HG02759 (cell line): ENCODE data around the gene ATXN10.

ENCODE experiments used
- ATAC-seq: cut with Tn5 transposase; IDR thresholded peaks from one replicate; pipeline ENCODE4 v1.9.1; 2021; ENCODE audit warnings: mild to moderate bottlenecking, moderate library complexity; ENCODE audit not compliant: unreplicated experiment

ATXN10 gene

DNA sequence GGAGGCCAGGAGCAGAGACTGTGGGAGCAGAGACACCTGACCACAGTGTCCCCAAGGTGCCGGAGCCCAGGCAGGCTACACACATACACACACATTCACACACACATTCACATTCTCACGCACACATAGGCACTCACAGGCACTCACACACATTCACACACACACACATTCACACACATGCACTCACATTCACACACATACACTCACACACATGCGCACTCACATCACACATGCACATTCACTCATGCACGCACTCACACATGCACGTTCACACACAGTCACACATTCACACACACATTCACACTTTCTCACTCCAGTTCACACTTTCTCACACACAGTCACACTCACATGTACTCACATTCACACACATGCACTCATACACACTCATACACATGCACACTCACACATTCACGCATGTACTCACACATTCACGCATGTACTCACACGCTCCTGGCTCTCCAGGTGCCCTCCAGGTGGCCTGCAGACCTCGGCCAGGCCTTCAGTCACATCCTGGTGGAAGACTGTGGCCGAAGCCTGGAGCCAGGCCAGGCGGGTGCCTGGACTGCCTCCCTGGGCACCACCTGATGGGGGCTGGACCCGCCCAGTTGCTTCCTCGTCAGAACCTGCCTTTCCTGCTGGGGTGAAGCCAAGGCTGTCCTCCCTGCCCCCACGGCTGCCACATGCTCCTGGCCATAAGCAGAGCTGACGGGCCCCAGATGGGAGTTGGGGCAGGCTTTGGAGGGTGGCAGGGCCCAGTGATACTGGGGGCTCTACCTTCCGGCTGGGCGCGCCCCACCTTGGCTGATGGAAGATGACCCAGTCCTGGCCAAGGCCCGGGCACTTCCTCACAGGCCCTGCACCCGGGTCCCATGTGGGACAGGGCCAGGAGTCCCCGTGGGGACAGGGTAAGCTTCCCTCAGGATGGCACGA lies 215.8 kb downstream of the ATXN10 start:
- ATAC-seq = no peak

DNA sequence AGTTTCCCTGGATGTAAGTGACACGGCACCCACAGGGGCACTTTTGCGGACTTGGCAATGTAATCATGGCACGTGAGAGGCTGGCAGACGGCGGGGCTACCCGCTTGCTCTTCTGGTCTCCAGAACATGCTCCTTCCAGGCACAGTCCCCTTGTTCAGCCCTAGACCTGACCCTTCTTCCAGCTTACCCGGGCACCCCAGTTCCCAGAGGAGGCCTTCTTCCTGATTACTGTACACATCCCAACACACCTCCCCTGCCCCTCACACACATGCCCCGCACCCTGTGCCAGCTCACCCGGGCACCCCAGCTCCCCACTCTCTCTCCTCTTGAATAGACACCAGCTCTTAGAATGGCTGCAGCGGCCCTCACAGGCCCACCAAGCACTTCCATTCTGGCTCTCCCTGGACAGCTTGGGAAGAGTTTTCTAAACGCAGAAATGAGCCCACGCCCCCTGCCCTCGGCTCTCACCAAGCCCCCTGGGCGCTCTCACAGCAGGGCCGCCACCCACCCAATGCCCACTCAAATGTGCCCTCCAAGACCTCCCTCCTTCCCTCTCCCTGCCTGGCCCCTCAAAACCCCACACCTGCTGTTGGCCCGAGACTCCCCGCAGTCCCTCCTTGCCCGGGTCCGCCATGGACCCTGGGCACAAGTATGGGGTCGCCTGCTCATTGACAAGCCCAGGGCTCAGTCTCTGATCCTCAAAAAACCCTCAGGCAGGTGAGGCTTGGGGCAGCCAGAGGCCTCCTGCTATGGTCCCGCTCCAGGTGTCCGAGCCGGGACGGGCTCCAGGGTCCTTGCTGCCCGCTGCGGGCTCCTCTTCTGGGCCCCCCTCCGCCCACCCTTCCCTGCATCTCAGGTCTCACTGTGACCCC lies 216.8 kb downstream of the ATXN10 start:
- no peak for ATAC-seq

DNA sequence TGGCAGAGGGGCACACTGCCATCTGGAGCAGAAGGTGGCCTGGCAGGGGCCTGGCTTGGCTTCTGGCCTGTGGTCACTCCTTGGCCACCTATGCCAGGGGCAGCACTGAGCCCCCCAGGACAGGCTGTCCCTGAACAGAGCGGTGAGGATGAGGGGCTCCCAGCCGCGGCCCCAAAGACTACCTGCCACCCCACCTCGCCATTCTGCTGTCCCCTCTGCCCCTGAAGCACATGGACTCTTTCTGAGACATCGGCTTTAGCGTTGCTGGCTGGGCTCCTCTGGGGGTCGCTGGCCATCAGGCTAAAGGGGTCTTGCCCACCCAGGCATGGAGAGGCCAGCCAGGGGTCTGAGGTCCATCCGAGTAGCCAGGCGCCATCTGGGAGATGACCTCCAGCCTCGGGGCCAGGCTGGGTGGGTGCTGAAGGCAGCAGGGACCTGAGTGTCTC lies 217.5 kb downstream of the ATXN10 start:
- no peak for ATAC-seq

- ATAC-seq = no peak
These were observed 218.1 kb downstream of the ATXN10 start for GRCh38 chr22:45889539-45890350.

GRCh38 chr22:45890351-45890635 lies 218.7 kb downstream of the ATXN10 start:
- no peak for ATAC-seq

DNA sequence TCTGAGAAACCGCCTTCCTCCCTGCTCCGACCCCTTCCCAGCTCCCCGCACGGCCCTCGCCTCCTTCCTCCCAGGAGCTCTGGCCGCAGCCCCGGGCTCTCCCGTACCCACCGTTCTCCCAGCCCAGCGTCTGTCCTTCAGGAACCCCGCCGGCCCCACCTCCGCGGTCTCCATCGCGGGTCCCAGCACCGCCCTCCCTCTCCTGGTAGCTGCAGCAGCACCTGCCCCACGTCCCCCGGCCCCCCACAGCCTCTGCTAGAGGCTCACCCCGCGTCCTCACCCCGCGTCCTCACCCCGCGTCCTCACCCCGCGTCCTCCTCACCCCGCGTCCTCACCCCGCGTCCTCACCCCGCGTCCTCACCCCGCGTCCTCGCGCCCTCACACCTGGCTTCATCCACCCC lies 219.4 kb downstream of the ATXN10 start:
- no peak for ATAC-seq

GRCh38 chr22:45891471-45891995 lies 219.9 kb downstream of the ATXN10 start:
- no peak for ATAC-seq

- no peak for ATAC-seq
These were observed 220.5 kb downstream of the ATXN10 start for GRCh38 chr22:45891996-45892621.

- ATAC-seq = no peak
These were observed 221.2 kb downstream of the ATXN10 start for GRCh38 chr22:45892681-45893461.

DNA sequence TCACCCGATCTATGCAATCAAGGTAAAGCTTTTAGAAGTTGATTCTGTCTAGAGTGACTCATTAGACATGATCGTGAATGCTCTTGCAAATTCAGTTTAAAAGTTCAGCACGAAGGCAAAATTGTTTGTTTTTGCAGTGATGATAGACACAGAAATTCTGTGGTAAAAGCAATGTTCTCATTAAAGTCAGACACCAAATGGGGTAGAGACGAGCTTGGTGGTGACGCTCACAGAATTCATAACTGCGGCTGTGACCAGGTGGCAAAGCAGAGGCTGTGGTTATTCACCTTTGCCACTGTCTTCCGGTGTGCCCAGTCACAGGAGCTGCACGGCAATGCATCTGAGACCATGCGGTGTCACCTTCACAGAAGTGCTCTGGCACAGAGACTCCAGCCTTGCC lies 221.9 kb downstream of the ATXN10 start:
- no peak for ATAC-seq
